ENCODE results near the gene LAMB3. TPM values are rescaled to one million over a fixed set of nuclear protein-coding genes. Genes with fewer than 3 reads are reported as not detected.
A peak's percentile ranks its signal among the peaks of the same experiment; 100 is the strongest.

Gene LAMB3
- total RNA-seq, 1 experiment from 2014 or later, result 5.3 TPM

DNA sequence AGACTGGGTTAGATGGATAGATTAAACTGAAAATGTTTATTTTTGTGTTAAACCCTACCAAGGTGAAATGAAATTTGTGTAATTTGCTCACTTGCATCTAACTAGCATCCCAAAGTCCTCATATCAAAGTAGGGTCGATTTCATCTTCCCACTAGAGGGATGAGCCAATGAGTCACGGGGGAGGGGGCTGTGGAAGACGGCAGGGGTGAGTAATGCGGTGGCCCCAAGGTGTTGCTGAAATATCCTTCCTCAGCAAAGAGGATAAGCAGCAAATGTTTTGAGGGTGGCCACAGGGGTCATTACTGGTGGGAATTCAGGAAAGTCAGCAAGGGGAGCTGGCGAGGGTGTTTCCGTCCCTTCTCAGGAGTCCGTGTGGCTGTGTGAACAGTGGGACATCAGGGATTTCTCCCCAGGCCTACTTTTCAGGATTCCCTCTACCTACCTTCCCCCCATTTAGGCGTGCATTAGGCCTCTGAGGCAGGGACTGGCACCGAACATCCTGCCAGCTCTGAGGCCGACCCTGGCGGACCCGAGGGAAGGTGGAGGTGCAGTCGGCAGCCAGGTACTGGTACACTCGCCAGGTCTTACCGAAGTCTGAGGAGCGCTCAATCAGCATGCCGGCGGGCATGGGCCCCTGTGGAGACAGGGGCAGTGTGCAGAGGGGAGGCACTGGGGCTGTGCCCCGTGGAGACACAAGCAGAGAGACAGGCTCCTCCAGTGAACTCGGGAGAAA lies 18.1 kb downstream of the LAMB3 start:
- DNase-seq (ENCODE audit: low read depth), result no peak

DNA sequence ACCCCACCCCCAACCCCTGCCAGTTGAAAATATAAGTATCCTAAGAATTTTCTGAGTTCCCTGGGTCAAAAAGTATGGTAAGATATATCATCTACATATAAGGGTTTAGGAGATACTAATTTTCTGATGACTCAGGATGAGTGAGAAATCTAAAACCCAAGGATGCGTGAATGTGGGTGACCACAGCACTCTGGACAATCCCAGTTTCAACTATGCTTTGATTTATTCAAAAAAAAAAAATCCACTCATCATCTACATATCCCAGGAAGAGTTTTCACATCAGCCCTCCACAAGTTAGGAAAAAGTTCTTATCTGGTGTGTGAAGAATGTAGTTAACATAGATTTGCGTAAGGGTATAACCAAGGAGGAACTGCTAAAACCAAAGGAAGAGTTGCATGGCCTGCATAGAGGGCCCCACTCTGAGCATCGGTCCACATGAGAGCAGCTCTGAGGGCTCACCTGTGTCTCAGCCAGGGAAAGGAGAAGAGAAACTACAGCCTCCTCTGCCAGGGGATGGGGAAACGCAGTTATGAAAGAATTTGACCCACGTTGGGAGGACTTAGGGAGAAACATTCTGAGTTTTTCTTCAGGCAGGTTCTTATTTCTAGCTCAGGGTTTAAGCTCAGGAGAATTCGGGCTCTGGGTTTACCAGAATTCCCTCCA lies 18.8 kb downstream of the LAMB3 start:
- DNase-seq (ENCODE audit: low read depth), result peak; percentile 56

- DNase-seq (ENCODE audit: low read depth), result no peak
Observed at GRCh38 chr1:209630383-209631225, 21.6 kb downstream of the LAMB3 start.

DNA sequence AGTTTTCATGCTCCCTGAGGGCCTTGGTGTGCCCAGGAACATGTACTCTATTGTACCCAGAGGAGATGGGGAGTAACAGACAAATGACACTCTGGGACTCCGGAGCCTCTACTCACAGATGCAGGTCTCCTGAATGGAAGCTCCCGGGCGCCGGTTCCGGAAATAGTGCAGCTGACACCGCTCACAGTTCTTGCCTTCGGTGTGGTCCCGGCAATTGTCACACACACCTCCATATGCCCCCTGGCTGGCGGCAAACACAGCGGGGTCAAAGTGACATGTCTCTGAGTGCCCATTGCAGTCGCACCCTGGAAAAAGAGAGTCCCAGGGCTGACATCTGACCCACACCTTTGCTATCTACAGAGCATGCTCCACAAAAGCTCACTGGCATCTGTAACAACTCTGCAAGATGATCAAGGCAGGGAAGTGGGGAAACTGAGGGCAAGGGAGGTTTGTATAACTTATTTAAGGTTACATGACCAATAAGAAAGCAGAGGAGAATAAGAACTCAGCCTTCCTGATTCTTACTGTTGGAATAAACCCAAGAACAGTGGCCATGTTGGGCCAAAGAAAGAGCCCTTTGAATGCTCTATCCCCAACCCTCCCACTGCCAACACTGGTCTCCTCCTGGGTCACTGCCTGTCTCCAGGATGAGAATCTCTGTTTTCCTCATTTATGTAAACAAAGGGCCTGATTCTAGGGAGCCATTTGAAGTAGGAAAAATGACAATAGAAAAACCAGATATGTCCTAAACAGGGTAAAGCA lies 22.4 kb downstream of the LAMB3 start:
- DNase-seq (ENCODE audit: low read depth), result no peak

GRCh38 chr1:209628618-209629299 lies 23.5 kb downstream of the LAMB3 start:
- DNase-seq (ENCODE audit: low read depth), result no peak

- DNase-seq (ENCODE audit: low read depth), result peak; percentile 73
Observed at GRCh38 chr1:209627732-209628196, 24.5 kb downstream of the LAMB3 start.

DNA sequence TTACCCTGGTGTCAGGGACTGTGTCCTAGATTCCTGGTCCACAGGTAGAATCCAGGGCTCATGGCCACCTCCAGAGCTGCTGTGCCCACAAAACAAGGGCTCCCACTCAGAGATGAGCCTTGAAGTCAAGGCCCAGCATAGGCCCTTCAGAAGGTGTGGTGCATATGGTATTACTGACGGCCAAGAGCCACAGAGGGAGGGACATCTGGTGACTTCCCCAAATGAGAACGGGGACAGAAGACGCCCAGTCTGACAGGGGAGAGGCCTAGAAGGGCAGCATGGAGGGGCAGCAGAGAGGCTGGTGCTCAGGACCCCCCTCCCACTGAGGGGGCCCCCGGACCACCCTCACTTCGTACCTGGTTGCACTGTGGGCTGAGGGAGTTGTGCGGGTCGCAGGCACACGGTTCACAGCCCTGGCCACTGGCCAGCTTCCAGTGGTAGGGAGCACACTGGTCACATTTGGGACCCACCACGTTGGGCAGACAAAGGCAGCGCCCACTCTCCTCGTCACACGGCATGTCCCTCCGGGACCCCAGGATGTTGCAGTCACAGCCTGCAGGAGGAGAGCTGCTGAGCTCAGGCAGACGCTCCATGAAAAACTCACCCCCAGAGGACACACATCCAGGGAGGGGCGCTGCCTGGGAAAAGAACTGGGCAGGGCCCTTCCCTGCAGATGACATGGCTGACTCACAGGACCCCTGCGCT lies 25.0 kb downstream of the LAMB3 start:
- DNase-seq (ENCODE audit: low read depth), result no peak

DNA sequence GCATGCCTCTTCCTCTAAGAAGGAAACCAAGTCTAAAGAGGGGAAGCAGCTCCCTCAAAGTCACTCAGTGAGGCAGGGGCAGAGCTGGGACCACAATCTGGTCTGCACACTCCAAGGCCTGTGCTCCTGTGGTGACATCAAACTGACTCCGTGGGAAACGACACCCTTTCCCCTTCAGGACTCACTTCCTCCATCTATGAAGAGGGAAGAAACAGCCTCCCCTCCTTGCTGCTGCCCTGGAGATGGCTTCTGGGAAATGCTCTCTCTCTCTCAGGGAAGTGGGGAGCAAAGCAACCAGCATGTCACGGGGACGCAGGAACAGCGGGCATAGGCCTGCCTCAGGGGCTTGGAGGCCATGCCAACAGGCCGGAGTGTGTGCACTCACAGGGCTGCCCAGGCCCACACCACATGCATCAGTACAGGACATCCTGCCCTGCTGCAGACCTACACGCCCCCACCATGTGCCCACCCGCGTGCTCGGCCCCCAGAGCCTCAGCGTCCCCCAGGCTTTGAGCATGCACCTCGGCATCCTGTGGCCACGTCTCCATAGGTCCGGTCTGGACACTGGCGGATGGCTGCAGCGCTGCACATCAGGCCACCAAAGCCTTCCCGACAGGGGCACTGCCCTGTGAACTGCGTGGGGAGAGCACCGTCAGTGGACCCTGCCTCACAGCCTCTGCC lies 25.7 kb downstream of the LAMB3 start:
- DNase-seq (ENCODE audit: low read depth), result no peak

DNA sequence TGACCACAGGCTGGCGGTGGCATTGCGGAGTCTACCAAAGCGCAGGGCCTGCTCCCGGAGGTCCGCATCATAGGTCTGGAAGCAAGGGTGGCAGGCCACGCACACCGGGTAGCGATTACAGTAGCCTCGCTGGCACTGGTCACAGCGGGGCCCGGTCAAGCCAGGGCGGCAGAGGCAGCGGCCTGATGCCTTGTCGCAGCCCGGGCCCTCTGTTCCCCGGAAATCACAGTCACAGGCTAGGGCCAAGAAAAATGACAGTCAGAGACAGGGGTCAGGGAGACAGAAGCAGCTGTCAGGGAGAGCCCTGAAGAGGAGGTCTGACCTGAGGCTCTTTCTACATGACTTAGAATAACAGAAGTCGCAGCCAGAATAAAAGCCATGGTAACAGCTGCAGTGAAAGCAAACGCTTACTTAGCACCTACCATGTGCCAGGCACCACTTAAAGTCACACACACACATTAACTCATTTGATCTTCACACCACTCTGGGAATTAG lies 26.4 kb downstream of the LAMB3 start:
- DNase-seq (ENCODE audit: low read depth), result peak; percentile 92

GRCh38 chr1:209624558-209625549 lies 27.4 kb downstream of the LAMB3 start:
- peak; percentile 87 for DNase-seq (ENCODE audit: low read depth)

GRCh38 chr1:209622841-209623829 lies 29.1 kb downstream of the LAMB3 start:
- DNase-seq (ENCODE audit: low read depth), result no peak

GRCh38 chr1:209621741-209622655 lies 30.2 kb downstream of the LAMB3 start:
- no peak for DNase-seq (ENCODE audit: low read depth)

- DNase-seq (ENCODE audit: low read depth), result no peak
Observed at GRCh38 chr1:209621286-209621685, 30.9 kb downstream of the LAMB3 start.

DNA sequence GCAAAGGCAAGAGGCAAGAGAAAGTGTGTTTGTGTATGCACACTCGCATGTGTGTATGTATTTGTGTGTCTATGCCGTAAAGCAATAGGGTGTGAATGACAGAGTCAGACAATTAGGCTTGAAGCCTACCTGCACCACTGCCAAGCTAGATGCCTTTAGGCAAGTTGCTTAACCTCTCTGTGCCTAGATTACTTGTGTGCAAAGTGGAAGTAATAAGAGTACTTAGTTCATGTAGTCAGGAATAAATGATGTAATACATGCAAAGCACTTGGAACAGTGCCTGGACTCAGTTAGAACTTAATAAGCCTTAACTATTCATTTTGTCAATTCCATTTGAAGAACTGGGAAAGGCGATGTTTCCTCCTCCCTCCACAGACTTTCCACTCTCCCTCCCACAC lies 31.7 kb downstream of the LAMB3 start:
- no peak for DNase-seq (ENCODE audit: low read depth)

DNA sequence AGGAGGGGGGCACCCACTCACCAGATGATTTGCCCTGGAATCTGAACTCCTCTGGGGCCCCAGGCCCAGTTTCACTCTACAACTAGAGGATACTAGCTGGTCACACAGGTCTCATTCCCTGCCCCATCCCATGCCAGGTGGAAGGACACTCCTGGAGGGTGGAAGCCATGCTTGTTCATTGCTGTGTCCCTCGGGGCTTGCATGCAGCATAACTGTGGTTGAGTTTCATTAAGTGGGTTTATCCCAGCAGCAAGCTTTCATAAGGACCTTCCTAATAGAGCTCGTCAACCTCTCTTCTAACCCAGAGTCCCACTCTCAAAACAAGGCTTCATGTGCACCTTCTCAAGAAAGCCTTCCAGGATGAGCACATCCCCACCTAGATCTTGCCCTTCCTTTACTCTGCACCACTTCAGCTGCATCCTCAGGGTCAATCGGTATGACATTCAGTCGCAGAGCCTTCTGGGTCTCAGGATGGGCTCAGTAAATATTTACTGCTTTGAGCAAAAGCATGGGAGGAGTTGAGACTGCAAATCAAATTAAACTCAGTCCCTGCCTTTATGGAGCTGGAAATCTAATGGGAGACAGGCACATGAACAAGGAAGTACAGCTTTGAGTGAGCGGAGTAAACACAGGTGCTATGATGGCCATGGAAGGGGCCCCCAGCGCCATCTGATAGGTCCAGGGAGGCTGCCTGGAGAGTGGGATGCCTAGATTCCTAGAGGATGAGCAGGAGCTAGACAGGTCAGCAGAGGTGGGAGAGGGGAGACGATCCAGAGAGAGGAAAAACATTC lies 32.3 kb downstream of the LAMB3 start:
- no peak for DNase-seq (ENCODE audit: low read depth)
